HG03095 (cell line): ENCODE measurements around the gene SPEG.

Source experiments
- ATAC-seq: cut with Tn5 transposase; IDR thresholded peaks from one replicate; pipeline ENCODE4 v1.9.1; 2021; ENCODE audit warnings: moderate library complexity; ENCODE audit not compliant: unreplicated experiment

SPEG gene

GRCh38 chr2:219475697-219476651 lies 41.3 kb downstream of the SPEG start:
- no peak for ATAC-seq

- no peak for ATAC-seq
Observed at GRCh38 chr2:219476652-219477151, 42.1 kb downstream of the SPEG start.

GRCh38 chr2:219477179-219477578 lies 42.5 kb downstream of the SPEG start:
- ATAC-seq = no peak

GRCh38 chr2:219477815-219478214 lies 43.2 kb downstream of the SPEG start:
- ATAC-seq = no peak

GRCh38 chr2:219478916-219479315 lies 44.3 kb downstream of the SPEG start:
- ATAC-seq = no peak

- ATAC-seq = no peak
Observed at GRCh38 chr2:219480004-219480403, 45.4 kb downstream of the SPEG start.

GRCh38 chr2:219482674-219483405 lies 48.2 kb downstream of the SPEG start:
- ATAC-seq = no peak

- no peak for ATAC-seq
Observed at GRCh38 chr2:219483451-219484342, 49.1 kb downstream of the SPEG start.

- no peak for ATAC-seq
Observed at GRCh38 chr2:219484343-219485200, 49.9 kb downstream of the SPEG start.

GRCh38 chr2:219485201-219485580 lies 50.5 kb downstream of the SPEG start:
- ATAC-seq = no peak

- ATAC-seq = no peak
Observed at GRCh38 chr2:219486380-219486959, 51.8 kb downstream of the SPEG start.

GRCh38 chr2:219488149-219488843 lies 53.7 kb downstream of the SPEG start:
- no peak for ATAC-seq

GRCh38 chr2:219488844-219489194 lies 54.2 kb downstream of the SPEG start:
- ATAC-seq = no peak

- ATAC-seq = no peak
Observed at GRCh38 chr2:219489315-219489714, 54.7 kb downstream of the SPEG start.

- ATAC-seq = no peak
Observed at GRCh38 chr2:219490186-219490585, 55.5 kb downstream of the SPEG start.

GRCh38 chr2:219490600-219491130 lies 56.0 kb downstream of the SPEG start:
- no peak for ATAC-seq

- ATAC-seq = no peak
Observed at GRCh38 chr2:219491278-219491963, 56.8 kb downstream of the SPEG start.

GRCh38 chr2:219492575-219492974 lies 57.9 kb downstream of the SPEG start:
- no peak for ATAC-seq
